Renal pelvis (tissue), 4 donors: ENCODE results near the gene SLC9A4. TPM values are rescaled to one million over a fixed set of nuclear protein-coding genes. Genes with fewer than 3 reads are reported as not detected.
"Not testable (repeated sequence)": the region's sequence is repeated elsewhere in the genome, so short reads cannot be mapped to it uniquely, and the experiment has no call there.

Experiments
- DNase-seq: peaks from one replicate; pipeline ENCODE4 v3.0.0-alpha.2; 2013
- polyA plus RNA-seq, 3 donors: library from polyadenylated mRNA; unstranded; fragments of 120-200 nt; gene quantifications; one replicate each; pipeline ENCODE4 v1.2.1, GENCODE V29; 2013; ENCODE audit not compliant: insufficient read length in 3 of 3

The SLC9A4 gene
- polyA plus RNA-seq, 3 donors: 5.5 to 13.2 (median 6.7) TPM

DNA sequence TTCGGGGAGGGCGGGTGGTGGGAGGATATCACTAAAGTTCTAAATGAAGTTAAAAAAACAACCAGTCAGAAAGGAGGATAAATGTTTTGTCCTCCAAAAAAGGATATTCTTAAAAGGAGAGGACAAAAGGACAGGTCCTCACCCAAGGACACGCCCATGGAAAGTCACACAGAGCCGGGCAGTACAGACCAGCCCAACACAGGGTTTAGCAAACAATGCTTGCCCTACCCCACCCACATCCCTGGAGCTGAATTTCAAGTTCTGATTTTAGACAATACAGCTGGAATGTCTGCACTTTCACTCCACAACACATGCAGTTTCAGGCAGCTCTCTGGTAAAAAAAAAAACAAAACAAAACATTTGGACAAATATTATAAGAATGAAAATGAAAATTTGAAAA lies 67.9 kb downstream of the SLC9A4 start:
- DNase-seq: no peak

DNA sequence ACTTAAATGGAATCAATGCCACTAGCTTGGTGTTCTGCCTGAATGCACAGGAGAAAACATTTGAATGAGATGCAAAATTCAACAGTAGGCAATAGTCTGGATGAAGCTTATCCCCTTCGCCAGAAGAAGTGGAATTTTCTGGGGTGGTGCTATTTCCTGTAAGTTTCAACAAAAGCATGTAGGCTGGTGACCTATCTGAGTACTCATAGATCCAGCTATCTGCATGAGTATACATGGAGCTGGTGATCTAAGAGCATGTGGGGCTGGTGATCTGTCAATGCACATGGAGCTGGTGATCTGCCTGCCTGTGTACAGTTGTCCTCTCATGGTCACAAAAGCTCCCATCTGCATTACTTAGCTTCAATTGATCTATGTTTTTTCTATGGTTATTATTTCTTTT lies 71.2 kb downstream of the SLC9A4 start:
- no peak for DNase-seq

DNA sequence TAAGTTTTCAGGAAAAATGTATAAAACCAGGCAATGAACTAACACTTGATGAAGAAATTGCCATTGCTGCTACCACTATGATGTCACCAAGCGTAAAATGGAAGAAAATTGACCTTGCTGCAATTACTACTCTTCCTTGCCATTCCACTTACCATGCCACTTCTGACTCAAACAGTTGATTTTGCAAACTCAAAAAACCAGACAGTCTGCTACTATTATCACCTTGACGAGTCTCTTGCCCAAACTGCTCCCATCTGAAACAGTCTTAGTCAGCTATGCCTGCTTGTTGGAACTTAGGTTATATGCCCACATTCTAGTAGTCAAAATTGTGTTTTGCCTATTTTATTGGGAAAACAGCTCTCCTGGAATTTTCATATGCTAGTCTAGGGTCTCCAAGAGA lies 74.4 kb downstream of the SLC9A4 start:
- no peak for DNase-seq

DNA sequence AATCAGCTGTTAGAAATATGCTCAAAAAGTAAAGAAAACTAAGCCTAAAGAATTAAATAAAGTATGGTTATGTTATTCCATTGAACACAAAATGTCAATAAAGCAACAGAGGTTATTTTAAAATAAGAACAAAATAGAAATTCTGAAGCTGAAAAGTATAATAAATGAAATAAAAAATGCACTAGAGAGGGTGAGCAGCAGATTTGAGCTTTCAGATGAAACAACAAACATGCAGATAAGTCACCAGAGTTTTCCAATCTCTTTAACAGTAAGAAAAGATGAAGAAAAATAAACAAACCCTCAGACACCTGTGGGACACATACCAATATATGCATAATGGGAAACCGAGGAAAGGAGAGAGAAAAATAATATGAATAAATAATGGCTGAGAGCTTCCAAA lies 76.0 kb downstream of the SLC9A4 start:
- no peak for DNase-seq

DNA sequence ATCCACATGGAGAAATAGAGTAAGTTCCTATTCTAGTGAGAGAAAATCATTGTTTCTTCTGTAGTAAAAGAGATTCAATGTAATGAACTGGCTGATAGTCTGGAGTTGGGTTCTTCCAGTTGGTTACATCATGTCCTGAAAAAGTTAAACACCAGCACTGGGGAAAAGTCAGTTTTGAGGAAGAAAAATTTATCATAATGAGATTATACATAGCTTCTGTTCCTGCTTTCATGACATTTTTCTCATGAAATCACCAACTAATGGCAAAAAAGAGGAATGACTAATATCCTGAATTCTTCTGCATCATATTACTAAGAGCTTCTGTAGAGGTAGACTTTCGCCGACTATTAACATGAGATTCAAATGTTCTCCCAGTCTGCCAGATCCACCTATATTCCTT lies 77.1 kb downstream of the SLC9A4 start:
- DNase-seq: no peak

DNA sequence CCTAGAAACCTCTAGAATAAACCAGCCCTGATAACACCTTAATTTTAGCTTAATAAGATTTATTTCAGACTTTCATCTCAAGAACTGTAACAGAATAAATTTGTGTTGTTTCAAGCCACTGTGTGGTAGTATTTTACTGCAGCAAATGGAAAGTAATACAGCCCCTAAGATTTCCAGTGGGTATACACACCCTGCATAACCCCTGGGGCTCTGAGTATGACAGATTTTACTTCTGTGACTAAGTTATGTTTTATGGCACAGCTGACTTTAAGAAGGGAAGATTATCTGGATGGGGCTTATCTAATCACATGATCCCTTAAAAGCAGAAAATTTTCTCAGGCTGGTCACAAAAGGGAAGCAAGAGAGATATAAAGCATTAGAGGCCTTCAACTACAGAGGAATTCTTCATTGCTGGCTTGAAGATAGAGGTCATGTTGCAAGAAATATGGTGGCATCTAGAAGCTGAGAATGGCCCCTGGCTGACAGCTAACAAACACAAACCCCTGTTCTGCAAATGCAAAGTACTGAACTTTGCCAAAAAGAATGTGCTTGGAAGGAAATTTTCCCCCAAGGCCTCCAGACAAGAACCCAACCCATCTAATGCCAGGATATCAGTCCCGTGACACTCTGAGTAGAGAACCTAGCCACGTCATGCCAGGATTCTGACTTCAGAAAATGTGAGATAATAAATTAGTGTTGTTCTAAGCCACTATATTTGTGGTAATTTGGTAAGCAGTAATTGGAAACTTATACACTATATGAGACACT lies 78.5 kb downstream of the SLC9A4 start:
- DNase-seq: no peak

DNA sequence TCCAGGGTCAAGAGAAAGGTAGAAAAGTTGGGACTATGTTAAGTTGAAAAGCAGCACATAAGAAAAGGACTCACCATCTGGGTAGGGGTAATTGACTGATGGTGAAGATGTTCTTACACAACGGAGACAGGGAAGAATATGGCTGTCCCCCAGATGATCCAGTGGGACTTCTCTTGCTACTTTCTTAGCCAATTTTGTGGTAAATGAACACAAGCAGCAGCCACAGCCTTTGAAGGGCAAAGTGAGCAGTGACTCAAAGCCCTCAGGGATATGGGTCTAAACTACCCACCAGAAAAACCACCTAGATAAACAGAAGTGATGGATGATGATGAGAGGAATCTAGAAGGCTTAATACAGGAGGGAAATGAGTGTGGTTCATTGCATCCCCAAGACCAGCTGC lies 80.6 kb downstream of the SLC9A4 start:
- no peak for DNase-seq

DNA sequence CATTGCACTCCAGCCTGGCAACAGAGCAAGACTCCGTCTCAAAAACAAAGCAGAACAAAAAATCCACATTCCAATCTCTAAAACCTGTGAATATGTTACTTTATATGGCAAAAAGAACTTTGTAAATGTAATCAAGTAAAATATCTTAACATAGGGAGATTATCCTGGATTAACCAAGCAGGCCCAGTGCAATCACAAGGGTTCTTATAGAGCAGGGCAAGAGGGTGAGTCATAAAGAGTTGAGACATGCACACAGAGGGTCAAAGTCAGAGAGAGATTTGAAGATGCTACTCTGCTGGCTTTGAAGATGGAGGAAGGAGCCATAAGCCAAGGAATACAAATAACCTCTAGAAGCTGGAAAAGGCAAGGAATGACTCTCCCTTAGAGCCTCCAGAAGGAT lies 85.4 kb downstream of the SLC9A4 start:
- no peak for DNase-seq

DNA sequence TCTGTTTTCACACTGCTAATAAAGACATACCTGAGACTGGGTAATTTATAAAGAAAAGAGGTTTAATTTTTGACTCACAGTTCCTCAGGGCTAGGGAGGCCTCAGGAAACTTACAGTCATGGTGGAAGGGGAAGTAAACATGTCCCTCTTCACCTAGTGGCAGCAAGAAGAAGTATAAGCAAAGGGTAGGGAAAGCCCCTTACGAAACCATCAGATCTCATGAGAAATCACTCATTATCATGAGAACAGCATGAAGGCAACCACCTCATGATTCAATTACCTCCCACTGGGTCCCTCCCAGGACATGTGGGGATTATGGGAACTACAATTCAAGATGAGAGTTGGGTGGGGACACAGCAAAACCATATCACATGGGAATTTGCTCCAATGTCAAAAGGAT lies 89.5 kb downstream of the SLC9A4 start:
- not testable (repeated sequence) for DNase-seq

DNA sequence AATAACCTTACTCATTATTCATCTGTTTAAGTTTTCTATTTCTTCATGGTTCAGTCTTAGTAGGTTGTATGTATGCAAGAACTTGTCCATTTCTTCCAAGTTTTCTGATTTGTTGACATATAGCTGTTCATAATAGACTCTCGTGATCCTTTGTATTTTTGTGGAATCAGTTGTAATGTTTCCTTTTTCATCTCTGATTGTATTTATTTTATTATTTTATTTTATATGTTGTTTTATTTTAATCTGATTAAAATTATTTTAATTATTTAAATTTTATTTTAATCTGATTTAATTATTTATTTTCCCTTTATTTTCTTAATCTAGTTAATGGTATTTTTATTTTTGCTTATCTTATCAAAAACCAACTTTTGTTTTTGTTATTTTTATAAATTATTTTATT lies 102.9 kb downstream of the SLC9A4 start:
- DNase-seq: no peak

DNA sequence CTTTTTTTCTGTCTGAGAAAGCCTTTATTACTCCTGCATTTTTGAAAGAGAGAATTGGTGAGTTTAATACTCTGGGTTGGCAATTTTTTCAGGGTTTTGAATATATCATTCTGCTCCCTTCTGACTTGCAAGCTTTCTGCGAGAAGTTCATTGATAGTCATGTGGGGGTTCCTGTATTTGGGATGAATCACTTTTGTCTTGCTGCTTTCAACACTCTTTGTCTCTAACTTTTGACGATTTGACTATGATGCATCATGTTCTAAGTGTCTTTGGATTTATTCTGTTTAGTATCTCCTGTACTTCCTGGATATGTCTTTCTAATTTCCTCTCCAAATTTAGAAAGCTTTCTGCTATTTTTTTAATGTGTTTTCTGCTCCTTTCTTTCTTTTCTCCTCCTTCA lies 105.3 kb downstream of the SLC9A4 start:
- DNase-seq: no peak

DNA sequence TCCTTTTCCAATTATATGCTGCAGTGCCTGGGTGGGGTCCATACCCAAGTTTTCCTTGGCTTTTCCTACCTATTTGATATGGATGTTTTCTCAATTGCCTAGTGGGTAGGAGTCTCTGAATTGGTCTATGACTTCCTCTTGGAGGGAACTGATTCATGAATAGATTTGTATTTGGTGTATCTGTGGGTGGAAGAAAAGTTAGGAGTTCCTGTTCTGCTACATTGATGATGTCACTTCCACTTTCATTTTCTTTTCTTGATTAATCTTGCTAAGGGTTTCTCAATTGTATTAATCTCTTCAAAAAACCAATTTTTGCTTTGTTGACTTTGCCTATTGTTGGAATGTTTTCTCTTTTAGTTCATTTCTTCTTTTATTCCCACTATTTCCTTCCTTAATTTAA lies 108.9 kb downstream of the SLC9A4 start:
- DNase-seq: no peak

DNA sequence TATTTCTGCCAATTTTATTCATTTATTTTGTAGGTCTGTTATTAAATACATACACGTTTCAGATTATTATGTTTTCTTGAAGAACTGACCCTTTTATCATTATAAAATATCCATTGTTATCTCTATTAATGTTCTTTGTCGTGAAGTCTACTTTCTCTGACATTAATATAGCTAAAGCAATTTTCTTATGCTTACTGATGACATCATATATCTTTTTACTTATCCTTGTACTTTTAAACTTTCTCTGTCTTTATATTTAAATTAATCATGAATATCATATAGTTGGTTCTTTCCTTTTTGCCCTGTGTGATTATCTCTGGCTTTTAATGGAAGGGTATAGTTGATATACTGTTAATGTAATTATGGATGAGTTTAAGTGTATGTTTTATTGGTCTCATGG lies 109.8 kb downstream of the SLC9A4 start:
- no peak for DNase-seq

Other genes with a start within 250 kb of the SLC9A4 start
- 1 to 10 TPM in 1 of 3 donors, under 1 TPM in 2; 0.46 to 1.0 (median 0.53) TPM for gene IL1RL1, start 161.7 kb upstream of the SLC9A4 start, polyA plus RNA-seq
- 1 to 10 TPM; 2.0 to 3.7 (median 2.4) TPM for gene IL18R1, start 117.4 kb upstream of the SLC9A4 start, polyA plus RNA-seq
- under 1 TPM; 0.17 to 0.68 (median 0.36) TPM for gene IL18RAP, start 50.1 kb upstream of the SLC9A4 start, polyA plus RNA-seq
- 1 to 10 TPM; 5.1 to 8.2 (median 5.3) TPM for gene SLC9A2, start 146.3 kb downstream of the SLC9A4 start, polyA plus RNA-seq